ENCODE data around the gene CDK5RAP3.
"Not testable (repeated sequence)": the region's sequence is repeated elsewhere in the genome, so short reads cannot be mapped to it uniquely, and the experiment has no call there.

Gene CDK5RAP3

DNA sequence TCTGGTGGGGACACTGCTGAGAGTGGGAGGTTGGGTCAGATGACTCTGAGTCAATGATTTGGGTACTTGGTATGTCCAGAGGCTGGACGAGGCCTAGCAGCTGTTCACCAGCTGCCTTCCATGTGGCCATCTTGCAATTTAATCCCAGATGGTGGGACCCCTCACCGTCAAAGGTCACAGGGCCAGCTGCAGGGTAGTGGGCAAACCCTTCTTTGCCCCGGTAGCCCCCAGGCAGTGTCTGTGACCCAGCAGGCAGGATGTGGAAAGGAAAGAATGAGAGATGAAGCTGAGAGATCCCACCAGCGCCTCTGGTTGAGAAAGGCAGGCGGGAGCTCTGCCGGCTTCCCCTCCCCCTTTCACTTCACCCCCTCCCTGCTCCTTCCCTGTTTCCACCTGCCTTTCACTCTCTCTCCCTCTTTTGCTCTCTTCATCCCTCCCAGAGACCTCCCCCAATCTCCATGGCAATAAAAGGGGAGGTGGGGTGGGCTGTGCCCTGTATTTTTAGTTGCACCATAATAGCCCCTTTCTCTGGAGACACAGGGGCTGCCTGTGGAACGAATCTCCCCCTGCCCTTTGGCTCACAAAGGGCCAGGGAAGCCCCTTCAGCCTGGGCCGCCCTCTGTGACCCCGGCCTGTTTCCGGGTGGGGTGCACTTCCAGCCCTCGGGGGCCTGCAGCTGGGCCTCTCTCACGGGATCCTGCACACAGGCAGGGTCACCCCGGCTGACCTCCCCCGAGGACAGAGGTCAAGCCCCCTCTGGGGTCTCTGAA lies 20.2 kb downstream of the CDK5RAP3 start:
- Mint-ChIP-seq H3K27me3 (ENCODE audit: low read depth) (peaks cover 17% of the 10 kb centered on the region), H3K4me1 (ENCODE audit: low read depth) (peaks cover 15% of the 10 kb centered on the region), H3K9me3 (no peaks in the 10 kb centered on the region), H3K27ac (no peak overlapping the region), H3K36me3 (ENCODE audit: low read depth) (peaks cover 4% of the 10 kb centered on the region), H3K4me3 (no peak overlapping the region)
- DNase-seq (ENCODE audit: low spot score): no peak

GRCh38 chr17:47992216-47992615 lies 21.3 kb downstream of the CDK5RAP3 start:
- Mint-ChIP-seq H3K27me3 (ENCODE audit: low read depth) (peaks cover 17% of the 10 kb centered on the region), H3K9me3 (no peaks in the 10 kb centered on the region), H3K4me1 (ENCODE audit: low read depth) (peaks cover 15% of the 10 kb centered on the region), H3K27ac (no peak overlapping the region), H3K4me3 (no peak overlapping the region), H3K36me3 (ENCODE audit: low read depth) (no peaks in the 10 kb centered on the region)
- DNase-seq (ENCODE audit: low spot score): no peak

- no peaks in the 10 kb centered on the region for H3K9me3 Mint-ChIP-seq
- peaks cover 15% of the 10 kb centered on the region for H3K4me1 Mint-ChIP-seq (ENCODE audit: low read depth)
- H3K27me3 Mint-ChIP-seq (ENCODE audit: low read depth): peaks cover 23% of the 10 kb centered on the region
- no peaks in the 10 kb centered on the region for H3K36me3 Mint-ChIP-seq (ENCODE audit: low read depth)
- no peak overlapping the region for H3K27ac Mint-ChIP-seq
- H3K4me3 Mint-ChIP-seq: no peak overlapping the region
- no peak for DNase-seq (ENCODE audit: low spot score)
Measured at GRCh38 chr17:47993031-47993564, 22.2 kb downstream of the CDK5RAP3 start.

GRCh38 chr17:47993964-47994363 lies 23.1 kb downstream of the CDK5RAP3 start:
- no peaks in the 10 kb centered on the region for H3K36me3 Mint-ChIP-seq (ENCODE audit: low read depth)
- H3K4me3 Mint-ChIP-seq: no peak overlapping the region
- H3K27me3 Mint-ChIP-seq (ENCODE audit: low read depth): peaks cover 23% of the 10 kb centered on the region
- H3K9me3 Mint-ChIP-seq: no peaks in the 10 kb centered on the region
- H3K4me1 Mint-ChIP-seq (ENCODE audit: low read depth): peaks cover 9% of the 10 kb centered on the region
- DNase-seq (ENCODE audit: low spot score): no peak
- H3K27ac Mint-ChIP-seq: no peak overlapping the region

DNA sequence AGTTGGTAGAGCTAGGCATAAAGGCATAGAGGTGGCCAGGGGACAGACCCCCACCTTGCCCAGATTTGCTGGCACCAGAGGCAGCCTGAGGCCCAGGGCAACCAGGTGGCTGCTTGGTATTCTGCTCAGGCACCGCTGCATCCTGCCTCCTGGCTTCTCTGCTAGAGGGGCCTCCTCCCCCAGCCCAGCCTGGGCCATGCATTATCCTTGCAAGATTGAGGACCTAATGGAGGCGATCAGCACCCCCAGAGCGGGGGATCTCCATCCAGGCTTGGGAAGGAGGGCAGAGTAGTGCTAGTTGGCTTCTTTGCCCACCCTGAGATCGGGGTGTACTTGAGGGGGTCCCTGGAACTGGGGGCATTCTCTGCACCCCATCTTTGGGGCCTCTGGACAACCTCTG lies 23.8 kb downstream of the CDK5RAP3 start:
- Mint-ChIP-seq H3K4me1 (ENCODE audit: low read depth) (peaks cover 3% of the 10 kb centered on the region), H3K4me3 (no peak overlapping the region), H3K36me3 (ENCODE audit: low read depth) (no peaks in the 10 kb centered on the region), H3K27me3 (ENCODE audit: low read depth) (peaks cover 25% of the 10 kb centered on the region), H3K9me3 (no peaks in the 10 kb centered on the region), H3K27ac (no peak overlapping the region)
- no peak for DNase-seq (ENCODE audit: low spot score)

DNA sequence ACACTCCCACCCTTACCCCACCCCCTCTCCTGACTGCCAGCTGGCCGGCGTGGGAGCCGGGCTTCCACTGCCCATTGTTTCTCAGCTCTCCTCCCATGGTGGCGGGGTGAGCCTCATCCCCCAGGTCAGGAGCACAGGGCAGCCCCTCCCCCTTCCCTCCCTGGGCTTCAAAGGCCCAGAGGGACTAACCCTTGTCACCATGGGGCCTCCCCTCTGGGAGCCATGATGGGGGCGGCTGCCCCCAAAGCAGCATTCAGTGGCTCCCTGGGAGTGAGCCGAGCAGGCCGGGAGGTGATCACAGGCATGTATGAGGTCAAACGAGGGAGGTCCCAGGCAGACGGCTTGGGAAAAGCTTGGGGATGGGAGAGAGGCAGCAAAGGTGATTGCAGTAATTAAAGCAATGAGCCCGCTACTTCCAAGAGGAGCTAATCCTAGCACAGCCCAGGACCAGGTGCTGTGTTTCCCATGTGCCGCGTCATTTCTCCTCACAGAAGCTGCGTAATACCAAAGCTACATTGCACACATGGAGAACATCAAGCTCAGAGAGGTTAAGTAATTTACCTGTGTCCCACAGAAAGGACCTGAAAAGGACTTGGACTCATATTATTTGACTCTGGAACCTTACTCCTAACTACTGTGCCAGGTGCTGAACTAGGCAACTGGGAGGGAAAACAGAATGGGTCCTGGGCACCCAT lies 24.5 kb downstream of the CDK5RAP3 start:
- DNase-seq (ENCODE audit: low spot score): no peak
- no peak overlapping the region for H3K4me3 Mint-ChIP-seq
- no peak overlapping the region for H3K27ac Mint-ChIP-seq
- peaks cover 26% of the 10 kb centered on the region for H3K27me3 Mint-ChIP-seq (ENCODE audit: low read depth)
- no peaks in the 10 kb centered on the region for H3K36me3 Mint-ChIP-seq (ENCODE audit: low read depth)
- H3K9me3 Mint-ChIP-seq: no peaks in the 10 kb centered on the region
- no peaks in the 10 kb centered on the region for H3K4me1 Mint-ChIP-seq (ENCODE audit: low read depth)

GRCh38 chr17:47996201-47996600 lies 25.3 kb downstream of the CDK5RAP3 start:
- Mint-ChIP-seq H3K4me1 (ENCODE audit: low read depth) (no peaks in the 10 kb centered on the region), H3K27ac (no peak overlapping the region), H3K27me3 (ENCODE audit: low read depth) (peaks cover 26% of the 10 kb centered on the region), H3K9me3 (no peaks in the 10 kb centered on the region), H3K4me3 (no peak overlapping the region), H3K36me3 (ENCODE audit: low read depth) (no peaks in the 10 kb centered on the region)
- DNase-seq (ENCODE audit: low spot score): no peak

DNA sequence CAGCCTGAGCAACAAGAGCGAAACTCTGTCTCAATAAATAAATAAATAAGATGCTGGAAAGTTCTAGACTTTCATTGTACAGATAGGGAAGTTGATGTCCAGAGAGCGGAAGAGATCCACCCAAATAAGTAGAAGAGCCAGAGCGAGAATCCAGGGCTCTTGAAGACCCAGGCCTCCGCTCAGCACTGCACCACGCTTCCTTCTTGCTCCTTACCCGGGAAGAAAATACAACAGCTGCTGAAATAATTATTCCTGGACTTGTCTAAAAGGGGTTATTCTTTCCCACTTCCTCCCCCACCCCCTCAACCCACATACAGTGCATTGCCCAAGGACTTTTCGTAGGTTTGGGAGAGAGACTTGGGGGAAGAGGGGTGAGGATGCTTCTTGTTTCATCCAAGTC lies 26.7 kb downstream of the CDK5RAP3 start:
- Mint-ChIP-seq H3K4me3 (no peak overlapping the region), H3K4me1 (ENCODE audit: low read depth) (no peaks in the 10 kb centered on the region), H3K27ac (no peak overlapping the region), H3K27me3 (ENCODE audit: low read depth) (peaks cover 21% of the 10 kb centered on the region), H3K9me3 (no peaks in the 10 kb centered on the region), H3K36me3 (ENCODE audit: low read depth) (no peaks in the 10 kb centered on the region)
- no peak for DNase-seq (ENCODE audit: low spot score)

DNA sequence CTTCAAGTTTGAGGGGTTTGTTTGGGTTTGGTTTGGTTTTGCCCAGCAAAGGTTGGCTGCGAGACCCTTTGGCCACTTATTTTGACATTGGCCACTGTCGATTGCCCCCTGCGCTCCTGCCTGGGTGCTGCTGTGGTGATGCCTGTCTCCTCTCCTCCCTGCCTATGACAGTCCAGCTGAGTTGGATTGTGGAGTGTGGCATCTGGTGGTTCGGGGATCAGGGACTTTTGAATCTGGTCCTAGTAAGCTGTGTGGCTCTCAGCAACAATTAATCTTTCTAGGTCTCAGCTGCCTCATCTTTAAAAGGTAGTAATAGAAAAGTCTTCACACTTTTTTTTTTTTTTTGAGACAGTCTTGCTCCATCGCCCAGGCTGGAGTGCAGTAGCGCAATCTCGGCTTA lies 27.1 kb downstream of the CDK5RAP3 start:
- H3K27me3 Mint-ChIP-seq (ENCODE audit: low read depth): peaks cover 18% of the 10 kb centered on the region
- H3K4me3 Mint-ChIP-seq: no peak overlapping the region
- no peak overlapping the region for H3K27ac Mint-ChIP-seq
- H3K9me3 Mint-ChIP-seq: no peaks in the 10 kb centered on the region
- no peaks in the 10 kb centered on the region for H3K36me3 Mint-ChIP-seq (ENCODE audit: low read depth)
- peaks cover 3% of the 10 kb centered on the region for H3K4me1 Mint-ChIP-seq (ENCODE audit: low read depth)
- DNase-seq (ENCODE audit: low spot score): no peak

- no peak for DNase-seq (ENCODE audit: low spot score)
- Mint-ChIP-seq H3K36me3 (ENCODE audit: low read depth) (no peaks in the 10 kb centered on the region), H3K4me3 (no peak overlapping the region), H3K27me3 (ENCODE audit: low read depth) (peaks cover 16% of the 10 kb centered on the region), H3K4me1 (ENCODE audit: low read depth) (peaks cover 4% of the 10 kb centered on the region), H3K9me3 (no peaks in the 10 kb centered on the region), H3K27ac (no peak overlapping the region)
Measured at GRCh38 chr17:47999582-47999981, 28.7 kb downstream of the CDK5RAP3 start.

- Mint-ChIP-seq H3K4me3 (no peak overlapping the region), H3K27me3 (ENCODE audit: low read depth) (peaks cover 15% of the 10 kb centered on the region), H3K36me3 (ENCODE audit: low read depth) (no peaks in the 10 kb centered on the region), H3K4me1 (ENCODE audit: low read depth) (peaks cover 9% of the 10 kb centered on the region), H3K9me3 (no peaks in the 10 kb centered on the region), H3K27ac (no peak overlapping the region)
- DNase-seq (ENCODE audit: low spot score): no peak
Measured at GRCh38 chr17:48001197-48001596, 30.3 kb downstream of the CDK5RAP3 start.

DNA sequence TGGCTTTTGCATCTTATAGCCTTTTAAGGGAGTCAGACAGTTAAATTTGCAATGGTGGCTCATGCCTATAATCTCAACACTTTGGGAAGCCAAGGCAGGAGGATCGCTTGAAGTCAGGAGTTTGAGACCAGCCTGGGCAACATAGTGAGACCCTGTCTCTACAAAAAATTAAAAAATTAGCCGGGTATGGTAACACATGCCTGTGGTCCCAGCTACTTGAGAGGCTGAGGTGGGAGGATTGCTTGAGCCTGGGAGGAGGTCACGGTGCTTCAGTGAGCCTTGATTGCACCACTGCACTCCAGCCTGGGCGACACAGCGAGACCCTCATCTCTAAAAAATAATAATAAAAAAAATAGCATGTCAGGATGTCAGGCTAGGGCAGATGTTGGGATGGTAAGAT lies 30.7 kb downstream of the CDK5RAP3 start:
- not testable (repeated sequence) for H3K9me3 Mint-ChIP-seq; H3K36me3 Mint-ChIP-seq (ENCODE audit: low read depth); H3K4me1 Mint-ChIP-seq (ENCODE audit: low read depth); H3K27ac Mint-ChIP-seq; DNase-seq (ENCODE audit: low spot score); H3K4me3 Mint-ChIP-seq
- peaks cover 17% of the 10 kb centered on the region for H3K27me3 Mint-ChIP-seq (ENCODE audit: low read depth)

DNA sequence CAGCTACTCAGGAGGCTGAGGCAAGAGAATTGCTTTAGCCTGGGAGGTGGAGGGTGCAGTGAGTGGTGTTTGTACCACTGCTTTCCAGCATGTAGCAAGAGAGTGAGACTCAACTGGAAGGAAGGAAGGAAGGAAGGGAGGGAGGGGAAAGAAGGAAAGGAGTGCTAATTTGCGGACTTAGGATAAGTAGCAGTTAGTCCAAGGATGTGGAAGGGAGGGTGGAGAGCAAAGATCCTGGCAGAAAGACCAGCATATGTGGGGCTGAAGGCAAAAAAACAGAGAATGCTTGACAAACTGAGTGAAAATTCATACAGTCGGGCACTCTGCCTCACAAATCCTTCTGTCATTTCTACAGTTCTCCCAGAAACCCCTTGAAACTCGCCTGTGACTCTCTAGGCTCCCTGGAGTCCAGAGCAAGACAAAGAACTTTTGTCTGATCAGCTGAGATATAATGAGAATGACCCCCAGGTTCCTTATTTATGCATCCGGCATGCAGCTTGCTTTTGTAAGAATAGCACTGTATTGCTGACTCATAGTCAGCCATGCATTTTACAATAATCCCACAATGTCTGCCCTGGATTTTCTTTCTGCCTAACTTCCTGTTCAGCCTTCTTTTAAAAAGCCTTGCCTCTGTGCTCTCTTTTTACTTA lies 31.5 kb downstream of the CDK5RAP3 start:
- no peaks in the 10 kb centered on the region for H3K36me3 Mint-ChIP-seq (ENCODE audit: low read depth)
- DNase-seq (ENCODE audit: low spot score): no peak
- H3K27ac Mint-ChIP-seq: no peak overlapping the region
- H3K4me3 Mint-ChIP-seq: no peak overlapping the region
- H3K4me1 Mint-ChIP-seq (ENCODE audit: low read depth): peaks cover 9% of the 10 kb centered on the region
- no peaks in the 10 kb centered on the region for H3K9me3 Mint-ChIP-seq
- H3K27me3 Mint-ChIP-seq (ENCODE audit: low read depth): peaks cover 23% of the 10 kb centered on the region

DNA sequence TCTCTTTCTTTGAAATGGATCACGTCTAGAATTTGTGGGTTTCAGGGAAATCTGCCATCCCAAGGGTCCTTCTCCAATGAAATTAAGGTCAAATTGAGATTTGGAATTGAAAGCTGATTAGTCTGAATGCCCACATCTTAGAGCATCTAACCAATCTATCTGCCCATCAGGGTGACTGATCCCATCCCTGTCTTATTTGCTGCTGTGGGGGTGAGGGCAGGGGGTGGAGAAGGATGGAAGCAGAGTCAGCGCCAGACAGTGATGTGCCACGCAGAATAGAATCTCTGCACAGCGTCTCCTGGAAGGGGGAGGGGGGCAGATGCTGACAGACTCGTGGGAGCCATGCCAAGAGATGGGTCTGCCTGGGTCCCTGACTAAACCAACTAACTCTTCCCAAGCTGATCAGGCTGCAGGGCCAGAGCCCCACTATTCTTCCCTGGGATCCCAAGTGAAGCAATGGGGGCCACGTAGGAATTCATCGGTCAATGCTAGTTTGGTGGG lies 32.1 kb downstream of the CDK5RAP3 start:
- Mint-ChIP-seq H3K27ac (no peak overlapping the region), H3K4me3 (no peak overlapping the region), H3K9me3 (no peaks in the 10 kb centered on the region), H3K4me1 (ENCODE audit: low read depth) (peaks cover 9% of the 10 kb centered on the region), H3K27me3 (ENCODE audit: low read depth) (peaks cover 20% of the 10 kb centered on the region), H3K36me3 (ENCODE audit: low read depth) (no peaks in the 10 kb centered on the region)
- DNase-seq (ENCODE audit: low spot score): no peak
